ENCODE data around the gene SGMS1. TPM values are rescaled to one million over a fixed set of nuclear protein-coding genes. Genes with fewer than 3 reads are reported as not detected.

The SGMS1 gene
- total RNA-seq, 1 donor from 2014 or later: 25.6 TPM

DNA sequence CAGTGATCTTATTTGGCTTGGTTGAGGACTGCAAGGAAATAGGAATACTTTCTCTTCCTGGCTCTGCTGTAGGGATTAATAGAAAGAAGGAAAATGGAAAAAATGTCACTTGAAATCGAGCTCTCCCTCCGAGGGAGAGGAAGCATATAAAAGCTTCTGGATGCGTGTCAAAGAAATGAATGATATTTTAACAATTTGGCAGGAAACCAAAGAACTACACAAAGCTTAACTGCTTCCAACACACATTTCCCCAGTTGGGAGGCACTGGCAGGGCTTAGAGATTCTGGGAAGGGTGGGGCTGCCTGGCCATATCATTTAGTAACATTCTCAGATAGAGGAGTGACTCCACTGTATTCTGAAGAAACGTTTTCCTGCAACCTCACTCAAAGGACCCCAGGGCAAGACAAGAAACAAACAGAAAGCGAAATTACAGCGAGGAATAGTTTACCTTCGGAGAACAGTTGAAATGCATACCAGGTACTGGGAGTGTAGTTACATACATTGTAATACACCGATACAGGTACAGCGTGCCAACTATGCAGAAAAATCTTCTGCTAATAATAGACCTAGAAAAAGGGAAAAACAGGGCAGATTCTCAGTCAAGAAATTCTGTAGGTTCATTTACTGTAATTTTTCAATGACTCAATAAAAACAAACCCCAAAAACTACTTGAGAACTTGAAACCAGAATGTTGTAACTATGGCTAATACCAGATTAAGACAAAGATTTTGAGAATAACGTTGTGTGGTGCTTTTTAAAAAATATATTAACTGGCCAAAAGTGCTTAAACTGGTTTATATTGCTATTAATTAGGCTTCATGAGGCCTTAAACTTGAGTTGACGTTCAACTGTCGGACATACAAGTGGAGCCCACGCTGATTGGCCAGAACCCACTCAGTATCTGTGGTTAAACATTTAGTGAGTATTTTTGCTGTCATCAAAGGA, 296.7 kb downstream of the SGMS1 start:
- H3K36me3 ChIP-seq (ENCODE audit: insufficient read depth, low read length): no peaks in the 10 kb centered on the region
- H3K79me2 ChIP-seq (ENCODE audit: insufficient read depth, low read length): no peaks in the 10 kb centered on the region
- peak overlapping the region; percentile 87 for H3K4me2 ChIP-seq (ENCODE audit: low read length)
- DNase-seq (ENCODE audit: low read depth) (peak; percentile 78), FAIRE-seq (peak; percentile 50)
- TF ChIP-seq, protein P1, sequence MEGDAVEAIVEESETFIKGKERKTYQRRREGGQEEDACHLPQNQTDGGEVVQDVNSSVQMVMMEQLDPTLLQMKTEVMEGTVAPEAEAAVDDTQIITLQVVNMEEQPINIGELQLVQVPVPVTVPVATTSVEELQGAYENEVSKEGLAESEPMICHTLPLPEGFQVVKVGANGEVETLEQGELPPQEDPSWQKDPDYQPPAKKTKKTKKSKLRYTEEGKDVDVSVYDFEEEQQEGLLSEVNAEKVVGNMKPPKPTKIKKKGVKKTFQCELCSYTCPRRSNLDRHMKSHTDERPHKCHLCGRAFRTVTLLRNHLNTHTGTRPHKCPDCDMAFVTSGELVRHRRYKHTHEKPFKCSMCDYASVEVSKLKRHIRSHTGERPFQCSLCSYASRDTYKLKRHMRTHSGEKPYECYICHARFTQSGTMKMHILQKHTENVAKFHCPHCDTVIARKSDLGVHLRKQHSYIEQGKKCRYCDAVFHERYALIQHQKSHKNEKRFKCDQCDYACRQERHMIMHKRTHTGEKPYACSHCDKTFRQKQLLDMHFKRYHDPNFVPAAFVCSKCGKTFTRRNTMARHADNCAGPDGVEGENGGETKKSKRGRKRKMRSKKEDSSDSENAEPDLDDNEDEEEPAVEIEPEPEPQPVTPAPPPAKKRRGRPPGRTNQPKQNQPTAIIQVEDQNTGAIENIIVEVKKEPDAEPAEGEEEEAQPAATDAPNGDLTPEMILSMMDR (IDR thresholded peaks at IDR 0.05; ENCODE audit: insufficient read depth, low read depth, low read length): no peak
- no peak for TF ChIP-seq EZH2 (IDR thresholded peaks at IDR 0.05; ENCODE audit: insufficient read depth, low read length)
- peak overlapping the region; percentile 85 for H3K27ac ChIP-seq (ENCODE audit: low read depth, low read length)
- no peaks in the 10 kb centered on the region for H4K20me1 ChIP-seq (ENCODE audit: insufficient read depth, low read length)
- Mint-ChIP-seq H3K27me3 (ENCODE audit: low read depth, unreplicated experiment) (no peaks in the 10 kb centered on the region), H3K36me3 (ENCODE audit: low read depth, unreplicated experiment) (no peaks in the 10 kb centered on the region), H3K27ac (ENCODE audit: unreplicated experiment) (peak overlapping the region; percentile 5), H3K4me1 (ENCODE audit: low read depth, unreplicated experiment) (peaks cover 20% of the 10 kb centered on the region), H3K4me3 (ENCODE audit: unreplicated experiment) (no peak overlapping the region), H3K9me3 (ENCODE audit: unreplicated experiment) (no peaks in the 10 kb centered on the region)
- no peaks in the 10 kb centered on the region for H3K9me3 ChIP-seq (ENCODE audit: insufficient read depth, low read depth, low read length)
- H3K4me1 ChIP-seq (ENCODE audit: insufficient read depth, low read length): peaks cover 26% of the 10 kb centered on the region
- H3K9ac ChIP-seq (ENCODE audit: low read length): peak overlapping the region; percentile 17
- H3K27me3 ChIP-seq (ENCODE audit: insufficient read depth, low read length): no peaks in the 10 kb centered on the region
- no peak overlapping the region for H2AFZ ChIP-seq (ENCODE audit: low read depth, low read length)
- H3K4me3 ChIP-seq (ENCODE audit: insufficient read depth, low read depth, low read length): peak overlapping the region; percentile 8

DNA sequence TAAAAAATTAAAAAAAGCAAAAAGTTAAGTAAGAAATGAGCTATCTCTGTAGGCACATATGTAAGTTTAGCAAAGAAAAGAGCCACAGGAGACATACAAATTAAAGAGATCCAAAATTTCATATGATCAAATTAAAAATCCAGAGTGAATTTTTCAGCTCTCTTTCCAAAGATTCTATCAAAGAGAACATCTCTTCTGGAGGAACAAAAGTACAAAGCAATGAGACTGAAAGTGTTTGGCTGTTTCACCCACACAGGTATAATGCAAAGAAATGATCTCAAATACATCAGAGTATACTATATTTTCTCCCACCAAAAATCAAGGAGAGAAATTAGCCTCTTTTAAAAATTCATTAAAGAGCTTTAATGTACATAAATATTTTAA, 297.6 kb downstream of the SGMS1 start:
- H3K9me3 Mint-ChIP-seq (ENCODE audit: unreplicated experiment): no peaks in the 10 kb centered on the region
- Histone ChIP-seq H3K9me3 (ENCODE audit: insufficient read depth, low read depth, low read length) (no peaks in the 10 kb centered on the region), H3K4me1 (ENCODE audit: insufficient read depth, low read length) (peaks cover 33% of the 10 kb centered on the region), H3K79me2 (ENCODE audit: insufficient read depth, low read length) (no peaks in the 10 kb centered on the region), H3K27me3 (ENCODE audit: insufficient read depth, low read length) (no peaks in the 10 kb centered on the region), H2AFZ (ENCODE audit: low read depth, low read length) (no peak overlapping the region), H3K9ac (ENCODE audit: low read length) (peak overlapping the region; percentile 17), H4K20me1 (ENCODE audit: insufficient read depth, low read length) (no peaks in the 10 kb centered on the region), H3K36me3 (ENCODE audit: insufficient read depth, low read length) (no peaks in the 10 kb centered on the region), H3K4me3 (ENCODE audit: insufficient read depth, low read depth, low read length) (no peak overlapping the region), H3K27ac (ENCODE audit: low read depth, low read length) (peak overlapping the region; percentile 85), H3K4me2 (ENCODE audit: low read length) (peak overlapping the region; percentile 87)
- no peak for TF ChIP-seq EZH2 (IDR thresholded peaks at IDR 0.05; ENCODE audit: insufficient read depth, low read length)
- TF ChIP-seq, protein P1 (IDR thresholded peaks at IDR 0.05; ENCODE audit: insufficient read depth, low read depth, low read length): no peak
- no peaks in the 10 kb centered on the region for H3K36me3 Mint-ChIP-seq (ENCODE audit: low read depth, unreplicated experiment)
- no peak for FAIRE-seq
- peaks cover 22% of the 10 kb centered on the region for H3K4me1 Mint-ChIP-seq (ENCODE audit: low read depth, unreplicated experiment)
- no peaks in the 10 kb centered on the region for H3K27me3 Mint-ChIP-seq (ENCODE audit: low read depth, unreplicated experiment)
- no peak overlapping the region for H3K4me3 Mint-ChIP-seq (ENCODE audit: unreplicated experiment)
- peak overlapping the region; percentile 95 for H3K27ac Mint-ChIP-seq (ENCODE audit: unreplicated experiment)
- DNase-seq (ENCODE audit: low read depth): no peak
